ENCODE data around the gene ELF3. TPM values are rescaled to one million over a fixed set of nuclear protein-coding genes. Genes with fewer than 3 reads are reported as not detected.

The ELF3 gene
- total and polyA plus RNA-seq, 2 experiments from 2014 or later: 12.3 to 19.5 TPM

DNA sequence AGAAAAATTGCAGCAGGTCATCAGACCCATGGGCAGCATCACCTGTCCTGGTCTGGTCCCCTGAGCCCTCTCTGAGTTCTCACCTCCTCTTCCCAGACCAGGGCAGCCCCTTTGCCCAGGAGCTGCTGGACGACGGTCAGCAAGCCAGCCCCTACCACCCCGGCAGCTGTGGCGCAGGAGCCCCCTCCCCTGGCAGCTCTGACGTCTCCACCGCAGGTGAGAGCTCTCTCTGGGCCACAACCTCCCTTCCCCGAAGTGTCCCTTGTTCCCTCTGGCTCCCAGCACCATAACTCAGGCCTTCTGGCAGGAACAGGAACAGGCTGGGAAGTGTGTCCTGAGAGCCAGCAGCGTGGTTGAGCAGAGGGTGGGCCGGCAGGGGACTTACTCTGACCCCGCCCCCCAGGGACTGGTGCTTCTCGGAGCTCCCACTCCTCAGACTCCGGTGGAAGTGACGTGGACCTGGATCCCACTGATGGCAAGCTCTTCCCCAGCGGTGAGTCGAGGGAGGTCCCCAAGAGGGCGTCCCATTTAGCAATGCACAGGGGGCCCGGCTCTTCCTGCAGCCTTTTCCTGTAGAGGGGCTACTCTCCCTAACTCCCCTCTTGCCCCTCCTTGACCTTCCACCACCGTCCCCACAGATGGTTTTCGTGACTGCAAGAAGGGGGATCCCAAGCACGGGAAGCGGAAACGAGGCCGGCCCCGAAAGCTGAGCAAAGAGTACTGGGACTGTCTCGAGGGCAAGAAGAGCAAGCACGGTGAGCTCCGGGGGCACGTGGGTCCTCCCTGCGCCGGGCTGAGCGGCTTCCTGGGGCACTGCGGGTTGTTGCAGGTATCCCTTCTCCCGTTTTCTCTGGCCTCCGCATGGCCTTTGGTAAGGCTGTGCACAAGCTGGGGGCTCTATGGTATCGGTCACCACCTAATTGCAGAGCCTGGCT, 2.4 kb downstream of the ELF3 start (continued):
- TF ChIP-seq ZNF462 (CRISPR knock-in tag; IDR thresholded peaks at IDR 0.05) (no peak), REST (IDR thresholded peaks at IDR 0.05; ENCODE audit: unreplicated experiment) (no peak), ZNF331 (CRISPR knock-in tag; IDR thresholded peaks at IDR 0.05; ENCODE audit: low read depth) (no peak), STAT1 (IDR thresholded peaks at IDR 0.05; ENCODE audit: unreplicated experiment) (no peak)
- TF ChIP-seq, protein P1, sequence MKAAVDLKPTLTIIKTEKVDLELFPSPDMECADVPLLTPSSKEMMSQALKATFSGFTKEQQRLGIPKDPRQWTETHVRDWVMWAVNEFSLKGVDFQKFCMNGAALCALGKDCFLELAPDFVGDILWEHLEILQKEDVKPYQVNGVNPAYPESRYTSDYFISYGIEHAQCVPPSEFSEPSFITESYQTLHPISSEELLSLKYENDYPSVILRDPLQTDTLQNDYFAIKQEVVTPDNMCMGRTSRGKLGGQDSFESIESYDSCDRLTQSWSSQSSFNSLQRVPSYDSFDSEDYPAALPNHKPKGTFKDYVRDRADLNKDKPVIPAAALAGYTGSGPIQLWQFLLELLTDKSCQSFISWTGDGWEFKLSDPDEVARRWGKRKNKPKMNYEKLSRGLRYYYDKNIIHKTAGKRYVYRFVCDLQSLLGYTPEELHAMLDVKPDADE (IDR thresholded peaks at IDR 0.05): no peak

All from GM23338 (cell line).